Omental fat pad (tissue), 4 donors: Measurements from ENCODE around the gene C1orf56. TPM values are rescaled to one million over a fixed set of nuclear protein-coding genes. Genes with fewer than 3 reads are reported as not detected.

ENCODE experiments used
- ATAC-seq: fragments of 150-250 bp; one replicate; pipeline ENCODE4 v1.9.1; 2016; ENCODE audit warnings: mild to moderate bottlenecking, moderate library complexity; ENCODE audit not compliant: low FRiP score
- DNase-seq: peaks from one replicate; pipeline ENCODE4 v3.0.0-alpha.2; 2019; ENCODE audit warnings: low spot score
- CTCF ChIP-seq, 3 donors: fragments of 450-650 bp; IDR thresholded peaks; one replicate each; pipeline ENCODE4 v1.5.1; 2016 to 2017; ENCODE audit warnings: antibody characterized with exemption in 3 of 3, mild to moderate bottlenecking in 3 of 3, moderate library complexity in 2 of 3
- total RNA-seq, 4 donors: library from RNA; depleted of rRNA; stranded (reverse); fragments of >200 nt; gene quantifications; one replicate each; pipeline ENCODE4 v1.1.0, GENCODE V29; 2016

Gene C1orf56
- total RNA-seq, 4 donors from 2014 or later, result 2.8 to 7.8 (median 5.6) TPM

GRCh38 chr1:151009206-151009587 is 38.4 kb upstream of the C1orf56 start:
- TF ChIP-seq CTCF (IDR thresholded peaks at IDR 0.05), result no peak
- DNase-seq (no peak), ATAC-seq (no peak)

GRCh38 chr1:151009674-151010345 is 37.7 kb upstream of the C1orf56 start:
- no peak for DNase-seq
- ATAC-seq, result no peak
- no peak for TF ChIP-seq CTCF (IDR thresholded peaks at IDR 0.05)

- TF ChIP-seq CTCF (IDR thresholded peaks at IDR 0.05), result no peak
- ATAC-seq (no peak), DNase-seq (no peak)
Measured at GRCh38 chr1:151010346-151010726, 37.2 kb upstream of the C1orf56 start.

GRCh38 chr1:151011154-151011850 is 36.2 kb upstream of the C1orf56 start:
- TF ChIP-seq CTCF (IDR thresholded peaks at IDR 0.05), result no peak
- DNase-seq, result no peak
- no peak for ATAC-seq

GRCh38 chr1:151012684-151013471 is 34.7 kb upstream of the C1orf56 start:
- no peak for ATAC-seq
- DNase-seq, result no peak
- TF ChIP-seq CTCF (IDR thresholded peaks at IDR 0.05), result no peak

- DNase-seq (no peak), ATAC-seq (no peak)
- no peak for TF ChIP-seq CTCF (IDR thresholded peaks at IDR 0.05)
Measured at GRCh38 chr1:151013518-151013917, 34.0 kb upstream of the C1orf56 start.
